OCI-LY7 (cell line): Measurements from ENCODE around the gene DNM3. TPM values are rescaled to one million over a fixed set of nuclear protein-coding genes. Genes with fewer than 3 reads are reported as not detected.

Experiments used
- BruUV-seq: library from RNA; stranded (reverse); fragments of 400-500 nt; replicated peaks from 2 replicates; lab custom pipeline; 2021; lab: Mats Ljungman, UMichigan
- CTCF ChIA-PET: fragments of 300-600 bp; sonication (Branson Sonifier 250); formaldehyde crosslinking; loops from one replicate; lab custom pipeline; 2022; ENCODE audit warnings: antibody characterized with exemption; ENCODE audit not compliant: unreplicated experiment; lab: Charles Lee
- POLR2A ChIA-PET: fragments of 300-600 bp; sonication (Branson Sonifier 250); formaldehyde crosslinking; loops from one replicate; lab custom pipeline; 2022; ENCODE audit warnings: antibody characterized with exemption; lab: Charles Lee
- DNase-seq: peaks from one replicate; pipeline ENCODE4 v3.0.0-alpha.2; 2015; ENCODE audit warnings: low spot score
- H2AFZ ChIP-seq: fragments of 200-600 bp; sonication (generic), shearing (Covaris generic); 2 replicates; pipeline ENCODE4 v1.6.1; 2014; ENCODE audit warnings: mild to moderate bottlenecking, antibody characterized with exemption, low read length, moderate library complexity
- H3K27ac ChIP-seq: fragments of 200-600 bp; sonication (generic); 2 replicates; pipeline ENCODE4 v1.5.1; 2014; ENCODE audit warnings: mixed run types, low read depth, mild to moderate bottlenecking, moderate library complexity, low read length, inconsistent platforms; ENCODE audit not compliant: poor library complexity, severe bottlenecking
- H3K36me3 ChIP-seq: fragments of 200-600 bp; sonication (generic); 2 replicates; pipeline ENCODE4 v1.6.1; 2014; ENCODE audit warnings: mild to moderate bottlenecking, antibody characterized with exemption, low read length, moderate library complexity, mixed read lengths; ENCODE audit not compliant: insufficient read depth
- H3K4me1 ChIP-seq: fragments of 200-600 bp; sonication (generic); 2 replicates; pipeline ENCODE4 v1.5.1; 2014; ENCODE audit warnings: mild to moderate bottlenecking, low read length; ENCODE audit not compliant: insufficient read depth, poor library complexity, severe bottlenecking
- H3K4me2 ChIP-seq: fragments of 200-600 bp; sonication (generic); 2 replicates; pipeline ENCODE4 v1.6.1; 2014; ENCODE audit warnings: mild to moderate bottlenecking, low read length
- H3K4me3 ChIP-seq: fragments of 200-600 bp; sonication (generic); 2 replicates; pipeline ENCODE4 v1.5.1; 2014; ENCODE audit warnings: mild to moderate bottlenecking, low read depth, low read length; ENCODE audit not compliant: poor library complexity, severe bottlenecking
- H3K79me2 ChIP-seq: fragments of 200-600 bp; sonication (generic); 2 replicates; pipeline ENCODE4 v1.6.1; 2016; ENCODE audit warnings: low read depth, mild to moderate bottlenecking, low read length, moderate library complexity, mixed read lengths; ENCODE audit not compliant: insufficient read depth
- H3K9me2 ChIP-seq: fragments of 200-600 bp; sonication (generic); 2 replicates; pipeline ENCODE4 v1.6.1; 2016; ENCODE audit warnings: mild to moderate bottlenecking, low read length, mixed read lengths; ENCODE audit not compliant: insufficient read depth
- H3K9me3 ChIP-seq: fragments of 200-600 bp; sonication (generic); 2 replicates; pipeline ENCODE4 v1.6.1; 2014; ENCODE audit warnings: mild to moderate bottlenecking, mixed run types, low read length, mixed read lengths
- H4K20me1 ChIP-seq: fragments of 200-600 bp; sonication (generic); 2 replicates; pipeline ENCODE4 v1.6.1; 2014; ENCODE audit warnings: mild to moderate bottlenecking, antibody characterized with exemption, low read length, moderate library complexity, mixed read lengths; ENCODE audit not compliant: insufficient read depth
- CTCF ChIP-seq: fragments of 200-600 bp; sonication (generic); conservative IDR thresholded peaks from 2 replicates; pipeline ENCODE4 v1.5.1; 2014; ENCODE audit warnings: mild to moderate bottlenecking, antibody characterized with exemption, low read length, moderate library complexity, mixed read lengths
- EZH2phosphoT487 ChIP-seq: fragments of 200-600 bp; sonication (generic); IDR thresholded peaks from 2 replicates; pipeline ENCODE4 v1.6.1; 2018; ENCODE audit warnings: low read depth, borderline replicate concordance, mild to moderate bottlenecking, mixed run types, antibody characterized with exemption, low read length, moderate library complexity, mixed read lengths
- intact Hi-C: fragments of 100-400 bp; cut with micrococcal nuclease; formaldehyde crosslinking; loops from one replicate; pipeline ENCODE4 v1.10.0; 2022; ENCODE audit not compliant: unreplicated experiment
- total RNA-seq, 2 experiments: library from RNA; depleted of rRNA in 1 of 2; stranded (reverse); fragments of >200 nt in 1 of 2; shearing (Covaris generic) in 1 of 2; gene quantifications; 2 replicates each; pipeline ENCODE4 v1.2.3, GENCODE V29; 2014 to 2022

DNM3 gene
- total RNA-seq, 2 experiments from 2014 or later = 0.47 to 0.61 TPM

GRCh38 chr1:172137703-172138454 is 296.6 kb downstream of the DNM3 start:
- no peaks in the 10 kb centered on the region for H3K36me3 ChIP-seq
- H3K9me3 ChIP-seq = no peaks in the 10 kb centered on the region
- H3K4me3 ChIP-seq = no peak overlapping the region
- TF ChIP-seq EZH2phosphoT487 (no peak), CTCF (no peak)
- no peaks in the 10 kb centered on the region for H3K9me2 ChIP-seq
- intact Hi-C loops = no loop called here
- no TSS peak for BruUV-seq
- no peak overlapping the region for H3K4me2 ChIP-seq
- CTCF ChIA-PET = no interaction called here
- H3K79me2 ChIP-seq = no peaks in the 10 kb centered on the region
- H4K20me1 ChIP-seq = no peaks in the 10 kb centered on the region
- no peaks in the 10 kb centered on the region for H3K4me1 ChIP-seq
- POLR2A ChIA-PET = interaction anchor here (0.7 to 0.9 kb wide), 4 partner anchors 86 to 262 kb away, joined by 3 to 8 read pairs (median 5); no protein-coding TSS in a partner anchor
- H3K27ac ChIP-seq = no peak overlapping the region
- no peak overlapping the region for H2AFZ ChIP-seq
- DNase-seq = no peak

- ChIA-PET CTCF (no interaction called here), POLR2A (interaction anchor here (0.7 kb wide), 3 partner anchors 86 to 219 kb away, joined by 5 to 8 read pairs (median 5); no protein-coding TSS in a partner anchor)
- Histone ChIP-seq H3K79me2 (no peaks in the 10 kb centered on the region), H4K20me1 (no peaks in the 10 kb centered on the region), H3K9me3 (no peaks in the 10 kb centered on the region), H2AFZ (no peak overlapping the region), H3K4me3 (no peak overlapping the region), H3K9me2 (no peaks in the 10 kb centered on the region), H3K4me2 (no peak overlapping the region), H3K36me3 (no peaks in the 10 kb centered on the region), H3K4me1 (no peaks in the 10 kb centered on the region), H3K27ac (no peak overlapping the region)
- TF ChIP-seq CTCF = no peak
- no peak for TF ChIP-seq EZH2phosphoT487
- intact Hi-C loops = no loop called here
- DNase-seq = no peak
- no TSS peak for BruUV-seq
Measured at GRCh38 chr1:172138634-172139033, 297.3 kb downstream of the DNM3 start.

- ChIA-PET CTCF (no interaction called here), POLR2A (interaction anchor here (0.9 kb wide), 1 partner anchor 9 kb away, joined by 3 read pairs; no protein-coding TSS in a partner anchor)
- no peak overlapping the region for H3K4me3 ChIP-seq
- H3K4me1 ChIP-seq = no peaks in the 10 kb centered on the region
- H3K4me2 ChIP-seq = no peak overlapping the region
- no peaks in the 10 kb centered on the region for H3K9me3 ChIP-seq
- no TSS peak for BruUV-seq
- no peaks in the 10 kb centered on the region for H3K36me3 ChIP-seq
- no peaks in the 10 kb centered on the region for H4K20me1 ChIP-seq
- no peak for DNase-seq
- no peaks in the 10 kb centered on the region for H3K79me2 ChIP-seq
- H3K9me2 ChIP-seq = no peaks in the 10 kb centered on the region
- H2AFZ ChIP-seq = no peak overlapping the region
- H3K27ac ChIP-seq = no peak overlapping the region
- intact Hi-C loops = no loop called here
- TF ChIP-seq CTCF (no peak), EZH2phosphoT487 (no peak)
Measured at GRCh38 chr1:172139196-172139595, 297.9 kb downstream of the DNM3 start.
